SK-N-MC (cell line): ENCODE data around the gene CAMLG.

ENCODE experiments used
- DNase-seq: peaks from one replicate; pipeline ENCODE4 v3.0.0-alpha.2; 2011; ENCODE audit warnings: low read depth, low spot score
- H3K27ac ChIP-seq: fragments of 200-600 bp; sonication (generic); 2 replicates; pipeline ENCODE4 v1.5.1; 2016; ENCODE audit warnings: mixed run types
- H3K36me3 ChIP-seq: fragments of 200-600 bp; sonication (generic); 2 replicates; pipeline ENCODE4 v1.6.1; 2017; ENCODE audit warnings: antibody characterized with exemption, low read length, mixed read lengths; ENCODE audit not compliant: insufficient read depth
- H3K4me3 ChIP-seq: fragments of 200-600 bp; sonication (generic); 2 replicates; pipeline ENCODE4 v1.5.1; 2016
- H3K9ac ChIP-seq: fragments of 200-600 bp; sonication (generic); 2 replicates; pipeline ENCODE4 v1.8.0; 2017; ENCODE audit warnings: mixed run types, mixed read lengths; ENCODE audit not compliant: insufficient read length
- H3K9me3 ChIP-seq: fragments of 200-600 bp; sonication (generic); 2 replicates; pipeline ENCODE4 v1.6.1; 2017; ENCODE audit warnings: low read depth, mild to moderate bottlenecking, antibody characterized with exemption, low read length, moderate library complexity, mixed read lengths
- EZH2 ChIP-seq: fragments of 200-600 bp; sonication (generic); IDR thresholded peaks from one replicate; pipeline ENCODE4 v1.6.1; 2017; ENCODE audit warnings: antibody characterized with exemption
- FOXP2 ChIP-seq: optimal IDR thresholded peaks from 2 replicates; pipeline ENCODE3; 2011; ENCODE audit warnings: mild to moderate bottlenecking, moderate library complexity; ENCODE audit not compliant: insufficient read depth; ENCODE audit errors: extremely low read length, control extremely low read depth
- POLR2AphosphoS5 ChIP-seq: IDR thresholded peaks from 2 replicates; pipeline ENCODE4 v1.6.1; 2012; ENCODE audit warnings: mild to moderate bottlenecking, low read depth, low read length, borderline replicate concordance

Gene CAMLG

DNA sequence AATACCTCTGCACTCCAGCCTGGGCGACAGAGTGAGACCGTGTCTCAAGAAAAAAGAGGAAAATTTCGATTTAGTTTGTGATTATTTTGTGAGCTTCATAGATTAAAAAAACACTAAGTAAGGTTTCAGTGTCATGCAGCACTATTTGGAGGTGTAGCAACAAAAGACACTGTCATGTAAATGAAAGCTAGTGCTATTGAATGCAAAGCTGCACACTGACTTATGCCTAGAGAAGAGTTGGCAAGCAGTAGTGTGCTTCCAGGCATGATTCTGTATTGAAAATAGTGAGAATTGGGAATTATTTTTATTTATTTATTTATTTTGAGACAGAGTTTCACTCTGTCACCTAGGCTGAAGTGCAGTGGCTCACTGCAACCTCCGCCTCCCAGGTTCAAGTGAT lies 54.8 kb downstream of the CAMLG start:
- Histone ChIP-seq H3K9me3 (no peaks in the 10 kb centered on the region), H3K27ac (no peak overlapping the region), H3K36me3 (peaks cover 86% of the 10 kb centered on the region), H3K9ac (no peak overlapping the region), H3K4me3 (no peak overlapping the region)
- TF ChIP-seq POLR2AphosphoS5: no peak
- TF ChIP-seq FOXP2: no peak
- TF ChIP-seq EZH2: no peak
- DNase-seq: no peak

DNA sequence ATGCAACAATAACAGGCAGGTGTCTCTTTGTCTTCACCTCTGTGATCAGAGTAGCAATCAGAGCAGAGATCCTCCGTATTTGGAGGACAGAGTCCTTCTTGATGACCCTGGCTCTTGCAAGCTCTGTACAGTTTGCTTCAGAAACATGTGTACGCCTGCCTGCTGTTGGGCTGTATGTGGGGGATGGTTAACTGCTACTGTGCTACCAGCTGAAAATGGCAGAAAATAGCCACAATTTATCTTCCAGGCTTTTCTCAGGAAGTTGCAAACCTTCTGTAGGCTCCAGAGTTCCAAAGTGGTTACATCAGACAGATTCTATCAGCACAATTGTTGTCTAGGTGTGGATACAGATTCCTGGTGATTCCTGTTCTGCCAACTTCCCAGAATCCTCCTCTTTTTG lies 55.7 kb downstream of the CAMLG start:
- DNase-seq: no peak
- no peak for TF ChIP-seq POLR2AphosphoS5
- TF ChIP-seq FOXP2: no peak
- TF ChIP-seq EZH2: no peak
- peaks cover 87% of the 10 kb centered on the region for H3K36me3 ChIP-seq
- H3K9ac ChIP-seq: no peak overlapping the region
- H3K9me3 ChIP-seq: no peaks in the 10 kb centered on the region
- no peak overlapping the region for H3K4me3 ChIP-seq
- peak overlapping the region; percentile 49 for H3K27ac ChIP-seq

DNA sequence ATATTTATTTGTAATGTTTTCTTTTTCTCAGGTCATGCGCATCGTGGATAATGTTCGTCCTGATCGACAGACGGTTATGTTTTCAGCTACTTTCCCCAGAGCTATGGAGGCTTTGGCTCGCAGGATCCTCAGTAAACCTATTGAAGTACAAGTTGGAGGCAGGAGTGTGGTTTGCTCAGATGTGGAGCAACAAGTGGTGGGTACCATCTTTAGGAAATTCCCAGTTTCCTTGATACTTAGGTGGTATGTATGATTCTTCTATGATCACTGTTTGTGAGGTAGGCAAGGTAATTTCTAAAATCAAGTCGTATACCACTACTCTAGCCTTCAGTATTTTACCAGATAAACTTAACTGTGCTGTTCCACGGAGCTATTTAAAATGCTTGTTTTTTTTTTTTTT lies 56.5 kb downstream of the CAMLG start:
- no peaks in the 10 kb centered on the region for H3K9me3 ChIP-seq
- no peak overlapping the region for H3K27ac ChIP-seq
- no peak overlapping the region for H3K9ac ChIP-seq
- no peak overlapping the region for H3K4me3 ChIP-seq
- H3K36me3 ChIP-seq: peaks cover 82% of the 10 kb centered on the region
- no peak for DNase-seq
- no peak for TF ChIP-seq FOXP2

DNA sequence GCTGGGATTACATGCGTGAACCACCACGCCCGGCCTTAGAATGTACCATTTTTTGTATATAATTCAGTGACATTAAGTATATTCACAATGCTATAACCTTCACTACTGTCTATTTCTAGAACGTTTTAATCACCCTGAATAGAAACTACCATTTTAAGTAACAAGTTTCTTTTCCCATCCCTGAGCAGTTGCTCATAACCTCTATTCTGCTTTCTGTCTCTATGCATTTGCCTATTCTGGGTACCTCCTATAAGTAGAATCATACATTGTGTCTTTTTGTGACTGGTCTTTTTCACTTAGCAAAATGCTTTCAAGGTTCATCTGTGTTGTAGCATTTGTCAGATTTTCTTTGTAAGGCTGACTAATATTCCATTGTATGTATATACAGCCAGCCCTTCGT lies 60.1 kb downstream of the CAMLG start:
- Histone ChIP-seq H3K27ac (no peak overlapping the region), H3K4me3 (no peak overlapping the region), H3K36me3 (peaks cover 75% of the 10 kb centered on the region), H3K9me3 (no peaks in the 10 kb centered on the region), H3K9ac (no peak overlapping the region)
- TF ChIP-seq POLR2AphosphoS5: no peak
- no peak for TF ChIP-seq FOXP2
- TF ChIP-seq EZH2: no peak
- DNase-seq: no peak
